H1 (cell line): Measurements from ENCODE around the gene FAM210A. TPM values are rescaled to one million over a fixed set of nuclear protein-coding genes. Genes with fewer than 3 reads are reported as not detected.

Experiments used
- CTCF ChIA-PET: fragments of 300-600 bp; sonication (Branson Sonifier 250); formaldehyde crosslinking; loops from one replicate; lab custom pipeline; 2021; ENCODE audit not compliant: partially characterized antibody; lab: Charles Lee
- POLR2A ChIA-PET: fragments of 300-600 bp; sonication (Branson Sonifier 250); formaldehyde crosslinking; loops from one replicate; lab custom pipeline; 2021; ENCODE audit warnings: inconsistent platforms; ENCODE audit not compliant: partially characterized antibody; lab: Charles Lee
- DNase-seq, 2 experiments: peaks; one replicate each; pipeline versions ENCODE4 v3.0.0 to v3.0.0-alpha.2; 2010 to 2022; ENCODE audit warnings: low spot score in 2 of 2, low read depth in 1 of 2, mixed read lengths in 1 of 2
- FAIRE-seq: peaks from 2 replicates; lab custom pipeline; 2011; peaks lifted over from hg19 to GRCh38; lab: Jason Lieb, UNC
- H2AFZ ChIP-seq: 2 replicates; pipeline ENCODE4 v1.8.1; 2012; ENCODE audit warnings: low read length, inconsistent platforms
- H2AK5ac ChIP-seq: 2 replicates; pipeline ENCODE4 v1.6.1; 2013; ENCODE audit warnings: low read depth, low read length
- H2BK120ac ChIP-seq: replicated peaks from 2 replicates; pipeline ENCODE3; 2013; ENCODE audit warnings: low read depth, low read length, inconsistent platforms
- H2BK12ac ChIP-seq: 2 replicates; pipeline ENCODE4 v1.6.1; 2013; ENCODE audit warnings: low read depth, low read length
- H2BK15ac ChIP-seq: 2 replicates; pipeline ENCODE4 v1.6.1; 2013; ENCODE audit warnings: low read length
- H2BK20ac ChIP-seq: 2 replicates; pipeline ENCODE4 v1.6.1; 2013; ENCODE audit warnings: low read length
- H2BK5ac ChIP-seq: 2 replicates; pipeline ENCODE4 v1.6.1; 2013; ENCODE audit warnings: low read depth, low read length
- H3K14ac ChIP-seq: 2 replicates; pipeline ENCODE4 v1.6.1; 2013; ENCODE audit warnings: inconsistent platforms; ENCODE audit not compliant: insufficient read length
- H3K18ac ChIP-seq: 2 replicates; pipeline ENCODE4 v1.6.1; 2013; ENCODE audit warnings: low read length; ENCODE audit errors: extremely low read depth
- H3K23ac ChIP-seq: 2 replicates; pipeline ENCODE4 v1.6.1; 2013; ENCODE audit warnings: inconsistent platforms; ENCODE audit not compliant: insufficient read length
- H3K23me2 ChIP-seq: 2 replicates; pipeline ENCODE4 v1.6.1; 2013; ENCODE audit warnings: low read depth, low read length
- H3K27ac ChIP-seq: 2 replicates; pipeline ENCODE4 v1.6.1; 2011; ENCODE audit warnings: low read depth, low read length, inconsistent platforms
- H3K27me3 ChIP-seq, 4 experiments: replicated peaks in 1 of 4; 1 replicate in 1 of 4; 2 replicates in 3 of 4; pipeline versions ENCODE4 v1.6.1 to v1.8.1; 2011 to 2013; ENCODE audit warnings: low read length in 3 of 4, mild to moderate bottlenecking in 3 of 4, inconsistent platforms in 2 of 4, mixed read lengths in 2 of 4, moderate library complexity in 1 of 4; ENCODE audit not compliant: control insufficient read depth in 3 of 4, insufficient read depth in 3 of 4; ENCODE audit errors: extremely low read depth in 1 of 4
- H3K36me3 ChIP-seq, 4 experiments: 2 replicates each; pipeline versions ENCODE4 v1.6.1 to v1.8.1; 2011 to 2013; ENCODE audit warnings: mild to moderate bottlenecking in 4 of 4, low read length in 3 of 4, moderate library complexity in 2 of 4, control low read depth in 1 of 4, inconsistent platforms in 1 of 4; ENCODE audit not compliant: insufficient read depth in 4 of 4, control insufficient read depth in 2 of 4
- H3K4ac ChIP-seq: replicated peaks from 2 replicates; pipeline ENCODE3; 2013; ENCODE audit warnings: low read length, low read depth, mixed read lengths, inconsistent platforms; ENCODE audit not compliant: insufficient read length
- H3K4me1 ChIP-seq, 4 experiments: replicated peaks in 1 of 4; 1 replicate in 1 of 4; 2 replicates in 3 of 4; pipeline versions ENCODE4 v1.6.1 to v1.8.1; 2011 to 2013; ENCODE audit warnings: low read length in 3 of 4, inconsistent platforms in 2 of 4, mixed read lengths in 1 of 4; ENCODE audit not compliant: insufficient read depth in 4 of 4, control insufficient read depth in 3 of 4
- H3K4me2 ChIP-seq, 2 experiments: 2 replicates each; pipeline versions ENCODE4 v1.6.1 to v1.8.1; 2011 to 2013; ENCODE audit warnings: low read depth in 2 of 2, low read length in 2 of 2, control low read depth in 1 of 2, inconsistent platforms in 1 of 2, mild to moderate bottlenecking in 1 of 2; ENCODE audit not compliant: insufficient read depth in 1 of 2
- H3K4me3 ChIP-seq, 4 experiments: fragments of 200-600, 300-600 bp in 1 of 4; sonication (generic), shearing (Covaris generic), sonication (Bioruptor Twin) in 1 of 4; 2 replicates each; pipeline versions ENCODE4 v1.5.1 to v1.8.1; 2011 to 2016; ENCODE audit warnings: low read length in 4 of 4, low read depth in 3 of 4, control low read depth in 2 of 4, inconsistent platforms in 2 of 4, mild to moderate bottlenecking in 2 of 4, mixed read lengths in 1 of 4, moderate library complexity in 1 of 4; ENCODE audit not compliant: insufficient read depth in 2 of 4; ENCODE audit errors: extremely low read depth in 1 of 4
- H3K56ac ChIP-seq: replicated peaks from 2 replicates; pipeline ENCODE3; 2013; ENCODE audit warnings: low read depth, mild to moderate bottlenecking, mixed read lengths, low read length, inconsistent platforms; ENCODE audit not compliant: insufficient read length
- H3K79me1 ChIP-seq: 2 replicates; pipeline ENCODE4 v1.6.1; 2013; ENCODE audit warnings: low read depth, low read length, control low read depth
- H3K79me2 ChIP-seq, 2 experiments: 2 replicates each; pipeline versions ENCODE4 v1.6.1 to v1.8.1; 2012 to 2013; ENCODE audit warnings: low read length in 2 of 2, mild to moderate bottlenecking in 2 of 2, inconsistent platforms in 1 of 2; ENCODE audit not compliant: insufficient read depth in 2 of 2, control insufficient read depth in 1 of 2
- H3K9ac ChIP-seq, 4 experiments: replicated peaks in 1 of 4; 1 replicate in 1 of 4; 2 replicates in 3 of 4; pipeline versions ENCODE4 v1.6.1 to v1.8.1; 2011 to 2013; ENCODE audit warnings: low read depth in 3 of 4, low read length in 3 of 4, control low read depth in 2 of 4, mild to moderate bottlenecking in 2 of 4, moderate library complexity in 2 of 4, inconsistent platforms in 1 of 4; ENCODE audit errors: extremely low read depth in 1 of 4
- H3K9me3 ChIP-seq, 2 experiments: 2 replicates each; pipeline versions ENCODE4 v1.6.1 to v1.8.1; 2012 to 2013; ENCODE audit warnings: mild to moderate bottlenecking in 2 of 2, moderate library complexity in 2 of 2, control low read depth in 1 of 2, inconsistent platforms in 1 of 2, low read depth in 1 of 2, low read length in 1 of 2, mixed read lengths in 1 of 2; ENCODE audit not compliant: insufficient read depth in 2 of 2
- H4K20me1 ChIP-seq, 2 experiments: replicated peaks in 1 of 2; 2 replicates each; pipeline versions ENCODE3 to v1.8.1; 2011 to 2013; ENCODE audit warnings: inconsistent platforms in 2 of 2, low read length in 2 of 2, mild to moderate bottlenecking in 1 of 2; ENCODE audit not compliant: insufficient read depth in 2 of 2, control insufficient read depth in 1 of 2
- H4K5ac ChIP-seq: 2 replicates; pipeline ENCODE4 v1.6.1; 2013; ENCODE audit warnings: low read length, low read depth, mixed read lengths, inconsistent platforms; ENCODE audit not compliant: insufficient read length
- H4K8ac ChIP-seq: 2 replicates; pipeline ENCODE4 v1.8.0; 2013; ENCODE audit warnings: mild to moderate bottlenecking, moderate library complexity, low read length, inconsistent platforms; ENCODE audit not compliant: insufficient read depth; ENCODE audit errors: extremely low read depth
- H4K91ac ChIP-seq: replicated peaks from 2 replicates; pipeline ENCODE3; 2013; ENCODE audit warnings: low read length, mixed read lengths, inconsistent platforms; ENCODE audit not compliant: insufficient read length
- CREB1 ChIP-seq: IDR thresholded peaks from 2 replicates; pipeline ENCODE4 v1.6.1; 2012; ENCODE audit warnings: inconsistent platforms
- PHF8 ChIP-seq: fragments of 200-600 bp; sonication (generic); conservative IDR thresholded peaks from 2 replicates; pipeline ENCODE4 v1.7.1; 2012; ENCODE audit warnings: low read depth, mild to moderate bottlenecking, inconsistent platforms, low read length, moderate library complexity
- SP4 ChIP-seq: IDR thresholded peaks from 2 replicates; pipeline ENCODE4 v1.6.1; 2012; ENCODE audit warnings: low read length, inconsistent platforms
- WGBS, 2 experiments: shearing (Covaris generic) in 1 of 2; methylation state at CpG; one replicate each; pipeline versions ENCODE4 v1.1.6 to v1.1.7; 2013 to 2015; ENCODE audit warnings: low lambda C conversion rate in 2 of 2, mixed read lengths in 2 of 2, inconsistent platforms in 1 of 2, low coverage in 1 of 2, missing lambda C conversion rate in 1 of 2; ENCODE audit not compliant: insufficient replicate concordance in 2 of 2, insufficient coverage in 1 of 2, insufficient read length in 1 of 2; ENCODE audit errors: extremely low coverage in 1 of 2, missing lambda C conversion rate in 1 of 2; 5-methylcytosine and 5-hydroxymethylcytosine counted together
- polyA plus RNA-seq, 7 experiments: library from polyadenylated mRNA; depleted of rRNA in 3 of 7; stranded (reverse) in 5 of 7; unstranded in 2 of 7; fragments of >200 nt in 5 of 7; fragments of 200-250 nt in 2 of 7; gene quantifications; 1 replicate in 5 of 7; 2 replicates in 1 of 7; 4 replicates in 1 of 7; pipeline versions ENCODE4 v1.2.1 to v1.2.3, GENCODE V29; 2011 to 2013; ENCODE audit warnings: missing spikeins in 2 of 7, mixed read lengths in 2 of 7
- total RNA-seq: library from RNA; stranded (reverse); fragmentation: NEBNext Ultra II Directional; extraction: Animal tissue kit (Norgen Biotek cat#: 25700); gene quantifications from 2 replicates; pipeline ENCODE4 v1.2.1, GENCODE V29; 2021

The FAM210A gene
- total and polyA plus RNA-seq, 2 of the 8 experiments (the other 6 are each of a cell fraction or from before 2014, with no cell fraction given): 8.2 to 25.4 TPM

- Histone ChIP-seq H3K4me1 (no peaks in the 10 kb centered on the region), H3K79me1 (no peaks in the 10 kb centered on the region), H3K23ac (no peak overlapping the region), H3K18ac (no peak overlapping the region), H2BK5ac (no peak overlapping the region), H3K4me2 (no peak overlapping the region), H2AK5ac (no peak overlapping the region), H3K23me2 (no peaks in the 10 kb centered on the region), H3K56ac (no peak overlapping the region), H3K4me3 (no peak overlapping the region), H2BK15ac (no peak overlapping the region), H3K36me3 (no peaks in the 10 kb centered on the region), H2BK120ac (no peak overlapping the region), H4K5ac (no peak overlapping the region), H2BK20ac (no peak overlapping the region), H3K4ac (no peak overlapping the region), H4K8ac (no peak overlapping the region), H3K27ac (no peak overlapping the region), H4K91ac (no peak overlapping the region), H4K20me1 (no peaks in the 10 kb centered on the region), H3K9ac (no peak overlapping the region), H3K14ac (no peak overlapping the region), H2AFZ (no peak overlapping the region), H3K27me3 (no peaks in the 10 kb centered on the region), H3K79me2 (no peaks in the 10 kb centered on the region), H3K9me3 (no peaks in the 10 kb centered on the region), H2BK12ac (no peak overlapping the region)
- ChIA-PET POLR2A (no interaction called here), CTCF (interaction anchor here (1.1 to 1.2 kb wide), 2 partner anchors 20 to 30 kb away, joined by 3 read pairs; no protein-coding TSS in a partner anchor)
- WGBS, 2 experiments: 89% methylated on average over 5 of the region's 5 CpGs; no CpG with 5 or more reads in 1 of the 2 experiments
- TF ChIP-seq CREB1 (no peak), SP4 (no peak), PHF8 (no peak)
- FAIRE-seq (no peak), DNase-seq (no peak)
These were observed 65.8 kb downstream of the FAM210A start for GRCh38 chr18:13660510-13660909.
